Activated T-cell treated with anti-CD3 and anti-CD28 coated beads for 4 hours (primary cell): ENCODE results near the gene ALX4.

Experiments
- DNase-seq: peaks from one replicate; pipeline ENCODE4 v3.0.0-alpha.2; 2020

The ALX4 gene

DNA sequence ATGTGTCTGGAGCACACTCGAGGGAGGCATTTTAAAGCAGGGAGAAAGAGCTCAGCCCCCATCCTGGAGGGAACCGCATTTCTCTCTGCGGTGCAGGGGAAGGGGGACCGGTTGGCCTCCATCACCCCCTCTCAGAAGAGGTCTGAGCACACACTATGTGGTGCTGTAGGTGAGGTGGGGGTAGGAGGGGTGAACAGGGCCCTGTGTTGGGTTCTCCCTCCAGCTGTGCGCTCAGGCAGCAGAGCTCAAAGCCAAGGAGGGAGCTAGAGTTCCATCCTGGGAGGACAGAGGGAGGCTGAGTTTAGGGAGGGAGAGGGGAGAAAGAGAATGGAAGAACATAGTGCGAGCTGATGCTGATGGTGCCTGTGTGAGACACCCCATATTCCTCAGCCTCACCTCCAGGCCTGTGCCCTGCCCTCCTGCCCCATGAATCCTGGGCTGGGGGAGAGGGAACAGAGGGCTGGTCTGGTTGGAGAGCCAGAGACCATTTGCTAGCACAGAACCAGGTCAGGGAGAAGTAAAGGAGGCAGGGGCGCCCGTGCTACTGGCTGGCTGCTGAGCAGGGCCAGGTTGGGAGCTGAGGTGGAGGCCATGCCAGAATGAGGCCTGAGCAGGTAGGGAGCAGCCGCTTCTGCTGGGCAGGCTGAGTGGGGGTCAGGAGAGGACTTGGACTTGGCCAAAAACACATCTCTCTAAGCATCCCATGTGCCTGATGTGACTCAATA is 43.7 kb downstream of the ALX4 start:
- DNase-seq: no peak

DNA sequence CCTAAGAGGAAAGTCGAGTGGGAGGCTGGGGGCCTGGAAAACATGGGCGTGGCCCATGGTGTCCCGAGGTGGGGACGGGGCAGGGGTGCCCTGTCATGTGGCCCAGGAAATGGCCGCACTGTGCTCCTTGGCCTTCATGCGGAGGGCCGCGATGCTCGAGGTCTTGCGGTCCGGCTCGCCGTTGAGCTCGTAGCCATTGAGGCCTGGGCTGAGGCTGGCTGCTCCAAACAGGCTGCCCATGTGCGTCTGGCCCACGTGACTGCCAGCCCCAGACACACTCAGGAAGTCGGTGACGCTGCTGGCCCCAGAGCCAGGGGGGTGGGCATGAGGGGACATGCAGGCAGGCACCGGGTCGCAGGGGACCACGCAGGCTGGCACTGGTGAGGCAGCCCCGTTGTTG is 45.2 kb downstream of the ALX4 start:
- no peak for DNase-seq

DNA sequence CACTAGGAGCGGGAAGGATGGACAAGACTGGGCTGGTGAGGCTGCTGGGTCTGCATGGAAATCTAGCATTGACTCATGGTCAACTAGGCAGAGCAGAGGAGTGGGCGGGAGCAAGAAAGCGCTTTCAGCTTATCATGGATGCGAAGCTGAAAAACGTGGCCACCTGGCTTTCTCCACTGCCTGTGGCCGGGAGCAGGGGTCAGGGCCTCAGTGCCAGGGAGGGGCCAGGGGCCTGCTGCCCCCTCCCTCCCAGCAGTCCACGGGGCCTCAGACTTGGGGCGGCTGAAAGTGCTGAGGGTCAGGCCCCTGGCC is 45.5 kb downstream of the ALX4 start:
- DNase-seq: no peak

DNA sequence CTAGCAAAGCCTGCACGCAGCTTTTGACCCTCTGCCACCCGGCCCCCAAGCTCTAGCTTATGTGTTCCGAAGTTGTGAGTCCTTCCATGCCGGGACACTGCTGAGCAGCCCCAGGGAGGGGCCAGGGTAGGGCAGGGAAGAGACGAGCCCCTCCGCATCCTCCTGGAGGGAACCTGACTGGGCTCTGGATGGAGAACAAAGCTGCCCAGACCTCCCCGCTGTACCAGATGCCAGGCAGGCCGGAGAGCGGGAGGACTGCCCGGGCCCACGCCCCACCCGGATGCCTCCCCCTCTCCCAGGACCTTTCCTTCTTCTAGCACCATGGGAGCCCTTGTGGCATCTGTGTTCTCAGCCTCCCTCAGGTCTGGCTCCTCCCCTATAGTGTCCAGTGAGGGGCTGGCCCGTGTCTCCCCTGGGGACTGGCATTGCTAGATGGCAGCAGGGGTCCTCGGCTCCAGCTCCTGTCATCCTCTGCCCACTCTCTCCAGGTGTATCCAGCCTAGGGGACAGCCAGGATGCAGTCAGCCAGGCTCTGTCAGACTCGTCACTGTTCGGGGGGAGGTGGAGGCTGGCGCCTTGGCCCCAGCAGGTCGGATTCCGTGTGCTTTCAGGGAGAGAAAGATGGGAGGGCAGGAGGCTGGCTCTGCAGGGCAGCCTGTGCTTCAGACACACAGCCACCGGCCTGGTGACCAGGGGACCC is 46.1 kb downstream of the ALX4 start:
- no peak for DNase-seq

DNA sequence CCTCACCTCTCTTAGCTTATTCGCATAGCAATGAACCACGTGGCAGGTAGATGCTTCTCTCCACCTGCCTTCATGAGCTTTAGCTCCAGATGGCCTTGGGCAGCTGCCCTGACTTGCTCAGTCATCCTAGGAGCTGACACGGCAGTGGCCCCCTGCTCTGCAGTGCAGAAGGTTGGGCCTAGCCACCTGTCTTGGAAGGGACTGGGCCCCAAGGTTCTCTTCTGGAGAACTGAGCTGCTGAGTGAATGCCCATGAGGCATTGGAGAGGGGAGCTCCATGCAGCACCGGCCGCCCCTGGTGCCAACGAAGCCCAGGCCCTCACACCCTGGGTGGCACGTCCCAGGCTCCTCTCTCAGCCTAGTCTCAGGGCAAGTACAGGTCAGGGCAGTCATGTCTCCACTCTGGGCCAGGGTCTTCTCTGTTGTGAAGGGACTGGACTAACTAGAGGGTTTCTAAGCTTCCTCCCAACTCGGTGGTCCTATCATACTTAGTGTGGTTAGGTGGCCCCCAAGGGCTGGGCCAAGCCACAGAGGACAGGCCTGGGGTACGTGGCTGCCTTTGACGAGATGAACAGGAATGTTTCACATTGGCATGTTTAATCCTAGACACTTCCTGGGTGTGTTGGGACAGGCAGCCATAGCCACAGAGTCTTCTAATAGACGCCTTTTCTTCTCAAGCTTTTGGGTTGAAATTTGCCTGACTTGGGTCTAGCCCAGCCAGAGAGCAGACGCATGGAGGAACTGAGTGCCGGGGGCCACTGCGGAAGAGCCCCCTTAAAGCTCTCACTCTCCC is 47.9 kb downstream of the ALX4 start:
- DNase-seq: no peak

DNA sequence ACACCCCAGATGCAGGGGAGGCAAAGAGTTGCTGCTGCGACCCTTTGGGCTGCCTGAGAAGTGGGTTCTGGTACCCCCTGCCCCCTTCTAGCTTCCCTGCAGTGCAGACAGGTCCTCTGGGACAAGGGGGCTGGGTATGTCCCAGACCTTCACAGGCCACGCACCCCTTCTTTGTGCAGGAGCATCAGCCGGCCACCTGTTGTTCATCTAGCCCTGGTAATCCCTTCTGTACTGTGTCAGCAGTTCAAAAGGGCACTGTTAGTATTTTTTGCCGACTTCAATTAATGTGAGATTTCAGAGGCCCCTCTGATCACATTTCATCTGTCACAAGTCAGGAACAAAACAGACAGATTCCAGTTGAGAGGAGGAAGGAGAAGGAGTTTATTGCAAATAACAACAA is 49.9 kb downstream of the ALX4 start:
- no peak for DNase-seq

DNA sequence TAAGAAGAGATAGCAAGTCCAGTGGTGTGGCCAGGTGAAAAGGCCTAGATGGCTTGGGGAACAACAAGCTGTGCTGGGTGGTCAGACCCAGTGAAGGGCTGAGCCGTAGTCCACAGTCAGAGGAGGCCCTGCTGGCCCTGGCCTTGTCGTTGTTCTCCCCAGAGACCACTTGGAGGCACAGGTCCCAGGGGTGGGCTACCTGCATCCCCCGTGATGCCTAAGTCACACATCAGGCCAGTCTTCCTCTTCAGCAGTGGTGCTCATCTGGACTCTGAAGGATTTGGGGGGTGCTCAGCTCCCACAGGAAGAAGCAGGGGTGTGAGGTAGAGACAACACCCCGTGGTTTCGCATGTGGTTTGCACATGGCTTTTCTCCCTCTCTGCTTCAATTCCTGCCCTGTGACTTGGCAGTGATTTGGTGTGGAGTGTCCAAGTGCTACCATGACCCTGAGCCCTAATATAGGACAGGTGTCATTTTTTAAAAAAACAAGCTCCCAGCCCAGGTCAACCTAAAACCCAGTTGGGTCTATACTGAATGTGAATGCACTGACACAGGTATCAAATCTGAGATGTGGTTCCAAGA is 51.0 kb downstream of the ALX4 start:
- DNase-seq: no peak

DNA sequence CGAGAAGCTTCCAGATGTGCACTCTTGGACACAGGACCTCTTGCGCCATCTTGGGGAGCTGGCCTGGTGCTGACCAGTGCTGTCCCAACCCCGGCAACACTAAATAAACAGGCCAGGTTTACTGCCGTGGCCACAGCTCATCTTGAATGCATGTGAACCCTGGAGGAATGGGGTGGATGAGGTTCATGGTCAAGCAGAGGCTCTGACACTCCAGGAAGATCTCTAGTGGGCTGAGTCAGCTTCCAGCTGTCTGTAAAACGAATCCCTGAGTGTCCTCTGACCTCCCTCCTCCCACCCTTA is 51.8 kb downstream of the ALX4 start:
- no peak for DNase-seq

DNA sequence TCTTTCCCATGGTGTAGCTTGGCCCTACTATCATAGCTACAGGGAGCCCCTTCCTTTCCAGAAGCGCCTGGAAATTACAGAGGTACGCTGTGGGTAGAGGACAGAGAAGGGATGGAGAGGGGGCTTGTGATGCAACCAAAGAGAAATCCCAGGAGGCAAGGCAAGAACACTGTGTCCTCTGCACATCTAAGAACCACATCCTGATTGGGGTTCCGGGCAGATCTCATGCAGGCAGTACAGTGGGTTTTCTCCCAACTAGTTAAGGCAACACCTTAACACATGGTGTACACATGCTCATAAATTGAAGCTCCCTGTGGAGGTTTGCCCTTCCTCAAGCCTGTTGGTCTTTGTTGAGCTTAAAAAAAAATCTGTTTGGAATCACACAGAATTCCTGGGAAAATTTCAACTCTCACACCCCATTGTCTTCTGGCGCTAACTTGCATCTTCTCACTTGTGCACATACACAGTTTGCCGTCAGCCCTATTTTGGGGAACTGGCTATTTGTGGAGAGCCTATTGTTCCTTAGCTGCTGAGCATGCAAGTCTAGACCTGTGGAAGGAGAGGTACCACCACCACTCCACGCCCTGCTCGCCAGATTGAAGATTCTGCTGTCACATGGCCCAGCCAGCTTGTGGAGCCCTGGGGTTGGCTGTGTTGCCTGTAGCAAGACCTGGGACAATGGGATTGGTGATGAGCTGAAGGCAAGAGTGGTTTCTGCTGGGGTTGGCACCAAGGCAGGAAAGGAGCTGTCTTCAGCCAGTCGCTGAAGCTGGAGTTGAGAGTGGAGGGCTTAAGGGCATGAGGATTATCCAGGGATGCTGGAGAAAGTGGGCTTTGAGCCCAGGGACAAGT is 52.4 kb downstream of the ALX4 start:
- DNase-seq: no peak

DNA sequence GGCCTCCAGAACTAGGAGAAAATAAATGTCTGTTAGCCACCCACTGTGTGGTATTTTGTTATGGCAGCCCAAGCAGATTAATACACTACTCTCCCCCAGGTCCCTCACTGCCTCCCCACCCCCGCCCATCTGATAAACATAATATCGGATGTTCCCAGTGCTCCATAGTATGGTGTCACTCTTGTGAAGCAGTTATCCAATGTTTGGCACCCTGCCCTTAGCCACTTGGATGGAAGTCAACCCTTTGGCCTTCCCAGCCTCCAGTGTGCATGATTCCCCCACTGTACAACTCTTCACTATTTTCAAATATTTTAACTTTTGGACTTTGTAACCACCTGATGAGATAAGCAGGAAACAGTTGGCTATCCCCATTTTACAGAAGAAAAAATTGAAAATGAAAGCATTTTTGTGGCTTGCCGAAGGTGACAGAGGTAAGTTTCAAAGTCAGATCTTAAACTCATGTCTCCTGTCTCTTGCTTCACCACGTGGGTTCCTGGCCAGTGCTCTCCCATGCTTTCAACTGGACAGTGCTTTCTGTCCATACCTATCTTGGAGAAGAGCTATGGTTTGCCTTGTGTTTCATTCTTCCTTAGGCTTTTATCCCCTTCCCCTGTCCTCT is 53.2 kb downstream of the ALX4 start:
- no peak for DNase-seq

DNA sequence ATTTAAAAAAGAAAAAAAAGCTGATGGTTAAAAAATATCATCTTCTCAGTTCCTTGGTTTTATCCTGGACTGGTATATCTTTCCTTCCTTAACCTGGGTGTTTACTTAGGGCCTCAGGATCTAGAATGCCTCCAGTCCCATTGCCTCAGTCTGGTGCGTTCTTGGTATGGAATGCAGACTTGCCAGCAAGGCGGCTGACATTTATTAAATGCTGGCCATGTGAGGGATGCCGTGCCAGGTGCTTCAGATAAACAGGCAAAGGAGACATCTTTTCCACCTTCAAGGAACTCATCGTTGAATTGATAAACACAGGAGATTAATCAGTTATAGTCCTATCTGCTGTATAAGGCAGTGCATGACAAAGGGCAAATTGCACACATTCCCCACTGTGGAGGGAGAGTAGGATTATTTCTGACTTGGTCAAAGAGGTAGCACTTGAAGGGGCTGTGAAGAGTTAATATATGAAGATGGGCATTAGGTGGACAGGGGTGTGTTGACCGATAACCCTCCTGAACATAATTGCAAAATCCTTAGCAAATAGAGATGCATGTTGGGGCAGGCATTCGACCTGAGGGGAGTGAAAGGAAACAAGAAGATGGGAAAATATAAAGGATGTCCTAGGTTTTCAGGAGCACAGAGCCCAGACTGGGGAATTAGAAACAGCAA is 54.4 kb downstream of the ALX4 start:
- no peak for DNase-seq

DNA sequence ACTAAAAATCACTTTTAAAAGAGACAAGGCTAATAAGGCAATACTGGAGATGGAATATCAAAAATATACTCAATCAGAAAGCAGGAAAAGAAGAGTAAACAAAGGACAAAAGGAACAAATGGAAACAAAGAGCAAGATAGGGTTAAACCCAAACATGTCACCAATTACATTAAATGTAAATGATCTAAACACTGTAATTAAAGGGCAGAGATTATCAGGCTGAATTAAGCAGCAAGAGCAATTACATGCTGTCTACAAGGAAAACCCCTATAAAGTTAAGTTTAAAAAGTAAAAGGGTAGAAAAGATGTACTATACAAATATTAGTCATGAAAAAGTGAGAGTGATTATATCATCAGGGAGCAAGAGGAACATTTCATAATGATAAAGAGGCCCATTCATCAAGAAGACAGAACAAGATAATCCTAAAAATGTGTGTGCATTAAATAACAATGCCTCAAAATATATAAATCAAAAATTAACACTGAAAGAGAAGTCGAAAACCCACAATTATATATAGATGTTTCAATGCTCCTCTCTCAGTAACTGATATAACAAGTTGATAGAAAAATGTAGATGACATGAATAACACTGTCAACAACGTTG is 56.8 kb downstream of the ALX4 start:
- no peak for DNase-seq

DNA sequence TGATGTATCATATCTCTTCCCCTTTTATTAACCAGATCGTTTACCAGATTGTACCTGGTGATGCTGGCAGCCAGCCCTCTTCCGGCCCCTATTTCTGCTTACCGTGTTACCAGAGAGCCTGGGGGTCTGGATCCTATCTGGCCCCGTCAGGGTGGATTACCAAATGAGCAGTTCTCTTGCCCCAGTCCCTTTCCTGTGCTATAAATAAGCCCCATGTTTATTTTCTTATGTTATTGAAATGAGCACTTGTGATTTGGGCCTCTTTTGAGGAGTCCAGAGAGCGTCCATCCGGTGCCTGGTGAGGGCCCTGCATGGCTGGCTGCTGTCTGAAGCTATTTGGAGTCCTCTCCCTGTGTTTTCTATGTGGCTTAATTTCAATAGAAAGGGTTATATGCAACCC is 59.5 kb downstream of the ALX4 start:
- no peak for DNase-seq

DNA sequence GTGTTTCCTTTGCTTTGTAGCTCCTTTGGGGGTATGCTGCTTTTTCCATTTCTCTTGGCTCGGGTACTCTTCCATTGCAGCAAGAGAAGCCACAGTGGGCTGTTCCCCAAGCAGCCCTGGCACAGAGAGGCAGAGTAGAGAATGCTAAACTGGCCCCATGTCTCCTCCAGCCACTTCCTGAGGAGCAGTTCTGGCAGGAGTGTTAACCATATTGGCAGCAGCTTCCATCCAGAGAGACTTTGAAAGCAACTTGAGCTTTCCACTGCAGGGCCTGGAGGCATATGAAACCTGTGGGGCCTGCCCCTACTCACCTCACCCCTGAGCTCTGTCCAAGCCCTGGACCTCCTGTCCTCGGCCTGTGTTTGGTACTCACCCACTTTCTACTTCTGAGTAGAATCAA is 61.8 kb downstream of the ALX4 start:
- no peak for DNase-seq

DNA sequence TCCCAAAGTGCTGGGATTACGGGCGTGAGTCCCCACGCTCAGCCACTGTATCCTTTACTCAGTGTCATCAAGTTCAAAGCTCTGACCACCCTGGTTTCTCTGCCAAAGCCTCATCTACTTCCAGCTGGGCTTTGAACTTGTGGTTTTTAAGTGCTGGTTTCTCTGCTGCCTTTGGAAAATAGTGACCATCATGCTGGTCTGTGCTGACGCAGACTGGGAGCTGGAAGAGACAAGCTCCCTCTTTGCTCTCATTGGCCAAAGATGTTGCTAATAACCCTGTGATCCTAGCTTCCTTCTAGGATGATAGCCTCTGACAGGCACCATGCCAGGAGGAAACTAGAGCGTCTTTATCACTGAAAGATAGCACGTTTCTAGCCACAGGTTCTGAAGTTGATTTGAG is 62.4 kb downstream of the ALX4 start:
- no peak for DNase-seq

DNA sequence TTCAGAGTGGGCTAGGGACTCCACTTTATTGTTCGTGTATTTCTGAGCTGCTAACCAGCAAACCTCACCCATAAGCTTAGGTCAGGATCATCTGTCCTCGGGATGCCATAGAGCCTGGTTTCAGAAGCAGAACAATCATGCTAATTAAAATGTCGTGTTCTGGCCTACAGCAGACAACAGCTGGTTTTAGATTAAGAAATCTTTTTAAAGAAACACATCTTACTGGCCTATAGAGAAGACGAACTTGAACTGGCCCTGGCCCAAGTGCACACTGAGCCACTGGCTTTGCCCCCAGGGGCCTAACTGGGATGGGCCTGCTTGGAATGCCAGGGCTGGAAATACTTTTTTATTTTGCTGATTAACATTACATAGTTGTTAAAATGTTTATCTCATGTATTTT is 63.2 kb downstream of the ALX4 start:
- no peak for DNase-seq

DNA sequence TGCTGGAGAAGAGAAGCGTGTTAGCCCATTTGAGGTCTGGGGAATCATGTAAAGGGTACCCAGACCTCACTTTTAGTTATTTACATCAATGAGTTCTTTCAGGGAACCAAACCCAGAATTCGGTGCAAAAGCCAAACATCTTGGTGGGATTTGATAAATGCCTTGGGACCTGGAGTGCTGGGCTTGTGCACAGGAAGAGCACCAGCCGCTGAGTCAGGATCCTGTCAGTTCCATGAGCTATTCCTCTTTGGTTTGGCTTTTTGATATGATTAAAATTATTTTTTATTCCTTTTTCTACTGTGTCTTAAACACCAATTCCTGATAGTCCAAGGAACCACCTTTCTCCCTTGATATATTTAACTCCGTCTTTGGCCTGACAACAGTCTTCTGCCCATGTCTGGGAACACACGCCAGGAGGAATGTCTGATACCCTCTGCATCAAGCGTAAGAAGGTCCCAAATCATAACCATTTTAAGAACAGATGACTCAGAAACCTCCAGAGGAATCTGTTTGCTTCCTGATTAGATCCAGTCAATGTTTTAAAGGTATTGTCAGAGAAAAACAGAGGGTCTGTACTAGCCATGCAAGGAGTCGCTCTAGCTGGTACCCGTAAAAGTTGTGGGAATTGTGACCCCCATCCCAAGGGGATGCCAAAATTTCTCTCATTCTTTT is 65.2 kb downstream of the ALX4 start:
- DNase-seq: no peak

DNA sequence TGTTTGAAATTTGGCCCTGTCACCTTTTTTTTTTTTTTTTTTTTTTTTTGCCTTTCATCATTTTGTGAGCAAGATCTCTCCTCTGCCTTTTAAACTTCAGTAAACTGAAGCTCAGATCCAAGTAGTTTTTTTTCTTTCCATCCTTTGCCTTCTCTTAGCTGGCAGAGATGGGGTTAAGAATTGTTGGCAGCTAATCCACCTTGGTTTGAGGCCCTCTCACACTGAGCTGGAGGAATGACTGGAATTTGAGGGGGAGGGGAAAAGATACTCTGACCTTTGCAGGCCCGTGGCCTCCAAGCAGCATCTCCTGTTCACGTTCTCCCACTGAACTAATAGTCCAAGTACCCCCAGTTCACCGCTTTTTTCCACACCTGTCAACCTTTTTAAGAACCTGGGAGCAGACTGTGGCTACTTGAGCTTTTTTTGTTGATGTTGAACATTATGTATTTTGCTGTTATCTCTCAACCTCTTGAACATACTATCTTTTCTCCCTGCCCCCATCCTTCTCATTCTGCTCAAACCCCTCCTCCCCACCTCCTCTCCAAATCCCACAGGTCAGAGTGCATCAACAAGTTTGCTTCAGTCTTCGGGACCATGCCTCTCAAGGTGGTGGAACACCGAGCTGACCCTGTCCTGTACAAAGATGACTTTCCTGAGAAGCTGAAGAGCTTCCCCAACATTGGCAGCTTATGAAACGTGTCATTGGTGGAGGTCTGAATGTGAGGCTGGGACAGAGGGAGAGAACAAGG is 66.2 kb downstream of the ALX4 start:
- DNase-seq: no peak

DNA sequence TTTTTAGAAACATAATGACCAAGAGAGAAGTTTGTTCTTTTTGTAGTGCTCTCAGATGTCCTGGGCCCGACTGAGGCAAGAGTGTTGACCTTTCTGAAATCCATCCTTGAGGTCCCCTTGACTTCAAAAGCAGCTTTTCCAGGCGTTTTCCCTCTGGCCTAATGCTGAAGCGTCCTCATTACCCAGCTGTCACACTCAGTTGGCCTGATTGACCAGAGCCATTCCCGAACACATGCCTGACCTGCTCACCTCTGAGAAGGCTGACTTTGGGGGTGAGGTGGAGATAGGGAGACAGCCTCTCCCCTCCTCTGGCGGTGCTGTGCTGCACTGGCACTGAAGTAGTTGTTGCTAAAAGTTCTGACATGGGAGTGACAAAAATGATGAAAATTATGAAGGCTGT is 66.9 kb downstream of the ALX4 start:
- DNase-seq: no peak

DNA sequence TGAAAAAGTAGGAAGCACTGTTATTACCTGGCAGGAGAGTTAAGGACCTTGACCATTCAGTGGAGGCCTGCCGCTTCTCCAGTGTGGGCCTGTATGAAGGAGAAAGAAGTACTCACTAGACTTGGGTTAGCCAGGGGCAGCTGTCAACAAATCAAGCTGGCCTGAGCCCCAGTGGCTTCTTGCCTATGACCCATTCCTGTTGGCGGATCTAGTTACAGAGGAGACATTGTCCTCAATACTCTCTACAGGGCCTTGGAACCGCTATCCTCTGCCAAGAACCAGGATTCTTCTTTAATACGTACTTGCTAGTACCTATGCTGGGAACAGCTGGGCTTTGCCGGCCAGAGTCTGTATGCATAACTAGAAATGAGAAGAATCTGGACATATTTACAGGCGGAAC is 68.1 kb downstream of the ALX4 start:
- no peak for DNase-seq
